Endothelial cell of umbilical vein (primary cell): ENCODE measurements around the gene CHMP1B. TPM values are rescaled to one million over a fixed set of nuclear protein-coding genes. Genes with fewer than 3 reads are reported as not detected.

Experiments
- BruUV-seq: library from RNA; stranded (reverse); fragments of 400-500 nt; replicated peaks from 2 replicates; lab custom pipeline; 2021; lab: Mats Ljungman, UMichigan
- CTCF ChIA-PET: fragments of 300-600, 350-600 bp; sonication (Branson Sonifier 250); formaldehyde crosslinking; loops from one replicate; lab custom pipeline; 2021; ENCODE audit warnings: antibody characterized with exemption, inconsistent platforms; lab: Charles Lee
- POLR2A ChIA-PET: fragments of 300-600, 350-600 bp; sonication (Branson Sonifier 250); formaldehyde crosslinking; loops from one replicate; lab custom pipeline; 2021; ENCODE audit warnings: antibody characterized with exemption, inconsistent platforms; lab: Charles Lee
- DNase-seq: peaks from one replicate; pipeline ENCODE4 v3.0.0-alpha.2; 2011; ENCODE audit warnings: low read depth, low spot score
- FAIRE-seq: peaks from 2 replicates; lab custom pipeline; 2011; peaks lifted over from hg19 to GRCh38; lab: Jason Lieb, UNC
- H2AFZ ChIP-seq: 2 replicates; pipeline ENCODE4 v1.6.0; 2012; ENCODE audit warnings: low read depth, low read length, control low read depth, inconsistent platforms
- H3K27ac ChIP-seq: 2 replicates; pipeline ENCODE4 v1.5.1; 2011; ENCODE audit warnings: low read depth, mild to moderate bottlenecking, control low read depth, low read length, moderate library complexity; ENCODE audit not compliant: insufficient read depth
- H3K27me3 ChIP-seq, 2 experiments: 2 replicates each; pipeline versions ENCODE4 v1.6.0 to v1.6.1; 2011; ENCODE audit warnings: low read length in 2 of 2, mixed read lengths in 1 of 2; ENCODE audit not compliant: control insufficient read depth in 2 of 2, insufficient read depth in 2 of 2
- H3K36me3 ChIP-seq, 2 experiments: 2 replicates in 1 of 2; 3 replicates in 1 of 2; pipeline ENCODE4 v1.5.1; 2011; ENCODE audit warnings: low read length in 2 of 2, mild to moderate bottlenecking in 1 of 2, moderate library complexity in 1 of 2; ENCODE audit not compliant: control insufficient read depth in 2 of 2, insufficient read depth in 2 of 2; ENCODE audit errors: extremely low read depth in 1 of 2
- H3K4me1 ChIP-seq: 3 replicates; pipeline ENCODE4 v1.5.1; 2011; ENCODE audit warnings: mild to moderate bottlenecking, low read length; ENCODE audit not compliant: control insufficient read depth, insufficient read depth; ENCODE audit errors: extremely low read depth
- H3K4me2 ChIP-seq: 2 replicates; pipeline ENCODE4 v1.6.1; 2011; ENCODE audit warnings: low read length, control low read depth, mixed read lengths; ENCODE audit not compliant: insufficient read depth
- H3K4me3 ChIP-seq, 3 experiments: fragments of 200-600 bp in 1 of 3; sonication (generic), shearing (Covaris generic) in 1 of 3; replicated peaks in 1 of 3; 2 replicates each; pipeline ENCODE4 v1.5.1; 2011 to 2016; ENCODE audit warnings: control low read depth in 3 of 3, low read length in 3 of 3, mild to moderate bottlenecking in 2 of 3, inconsistent platforms in 1 of 3, low read depth in 1 of 3, moderate library complexity in 1 of 3; ENCODE audit not compliant: insufficient read depth in 1 of 3
- H3K79me2 ChIP-seq: 2 replicates; pipeline ENCODE4 v1.6.0; 2012; ENCODE audit warnings: low read length, inconsistent platforms; ENCODE audit not compliant: control insufficient read depth, insufficient read depth
- H3K9ac ChIP-seq: replicated peaks from 2 replicates; pipeline ENCODE3; 2011; ENCODE audit warnings: low read length, control low read depth; ENCODE audit not compliant: insufficient read depth; ENCODE audit errors: extremely low read depth
- H3K9me1 ChIP-seq: replicated peaks from 3 replicates; pipeline ENCODE4 v1.6.0; 2011; ENCODE audit warnings: mild to moderate bottlenecking, low read length; ENCODE audit not compliant: control insufficient read depth, insufficient read depth; ENCODE audit errors: extremely low read depth
- H3K9me3 ChIP-seq: replicated peaks from 2 replicates; pipeline ENCODE4 v1.5.1; 2012; ENCODE audit warnings: low read length, inconsistent platforms; ENCODE audit not compliant: control insufficient read depth, insufficient read depth
- H4K20me1 ChIP-seq: replicated peaks from 2 replicates; pipeline ENCODE3; 2011; ENCODE audit warnings: mild to moderate bottlenecking, low read length; ENCODE audit not compliant: control insufficient read depth, insufficient read depth; ENCODE audit errors: extremely low read depth
- CTCF ChIP-seq, 2 donors: IDR thresholded peaks; 1 replicate in 1 of 2; 2 replicates in 1 of 2; pipeline ENCODE4 v1.5.1; 2011; ENCODE audit warnings: low read length in 2 of 2, mild to moderate bottlenecking in 2 of 2, moderate library complexity in 2 of 2, control low read depth in 1 of 2, inconsistent platforms in 1 of 2, low read depth in 1 of 2; ENCODE audit not compliant: insufficient read depth in 1 of 2; ENCODE audit errors: extremely low read depth in 1 of 2
- FOS ChIP-seq: IDR thresholded peaks from 2 replicates; pipeline ENCODE4 v1.6.1; 2011; ENCODE audit warnings: mild to moderate bottlenecking, low read length, moderate library complexity, borderline replicate concordance; ENCODE audit not compliant: insufficient read depth
- GATA2 ChIP-seq: IDR thresholded peaks from 2 replicates; pipeline ENCODE4 v1.7.0; 2011; ENCODE audit warnings: low read depth, mild to moderate bottlenecking, moderate library complexity, mixed read lengths, low read length; ENCODE audit not compliant: insufficient read length, insufficient read depth
- JUN ChIP-seq: IDR thresholded peaks from 2 replicates; pipeline ENCODE4 v1.6.1; 2011; ENCODE audit warnings: borderline replicate concordance, low read depth; ENCODE audit not compliant: insufficient read length, insufficient read depth
- POLR2A ChIP-seq: IDR thresholded peaks from 2 replicates; pipeline ENCODE4 v1.6.1; 2012; ENCODE audit warnings: low read depth, mild to moderate bottlenecking, control low read depth, low read length
- POLR2AphosphoS5 ChIP-seq: IDR thresholded peaks from 2 replicates; pipeline ENCODE4 v1.6.1; 2012; ENCODE audit warnings: low read depth, mild to moderate bottlenecking, control low read depth, low read length, moderate library complexity; ENCODE audit not compliant: insufficient read depth
- dilution Hi-C: fragments of 300-500 bp; cut with MboI; formaldehyde crosslinking; loops from one replicate; pipeline ENCODE4 v1.15.0; 2019; ENCODE audit warnings: low sequenced_read_pairs; ENCODE audit not compliant: extremely low pct_ligation_motif_present
- intact Hi-C: fragments of 100-400 bp; cut with micrococcal nuclease; formaldehyde crosslinking; loops from one replicate; pipeline ENCODE4 v1.10.0; 2022
- polyA plus RNA-seq, 4 experiments: library from polyadenylated mRNA; depleted of rRNA in 3 of 4; stranded (reverse) in 3 of 4; unstranded in 1 of 4; fragments of >200 nt; gene quantifications; 2 replicates each; pipeline versions ENCODE4 v1.2.1 to v1.2.3, GENCODE V29; 2011 to 2012; ENCODE audit warnings: missing spikeins in 1 of 4
- total RNA-seq: library from RNA; stranded (reverse); gene quantifications from 2 replicates; pipeline ENCODE4 v1.2.3, GENCODE V29; 2021

Gene CHMP1B
- total and polyA plus RNA-seq, 2 donors (not counting 3 experiments of a cell fraction or from before 2014, with no cell fraction given), result 24.0 to 27.0 TPM

GRCh38 chr18:11885278-11885947 lies 34.2 kb downstream of the CHMP1B start:
- FAIRE-seq, result no peak
- no peak for TF ChIP-seq CTCF (IDR thresholded peaks at IDR 0.05; ENCODE audit: extremely low read depth in 1 of 2, insufficient read depth in 1 of 2, low read depth in 1 of 2, low read length in 2 of 2)
- TF ChIP-seq GATA2, result no peak
- H3K36me3 ChIP-seq, result no peaks in the 10 kb centered on the region
- H3K9me1 ChIP-seq, result no peaks in the 10 kb centered on the region
- no peaks in the 10 kb centered on the region for H3K4me1 ChIP-seq
- intact Hi-C loops, result no loop called here
- no peaks in the 10 kb centered on the region for H3K9me3 ChIP-seq
- H2AFZ ChIP-seq, result no peak overlapping the region
- no peak overlapping the region for H3K4me2 ChIP-seq
- H4K20me1 ChIP-seq, result no peaks in the 10 kb centered on the region
- no peak for DNase-seq
- no peaks in the 10 kb centered on the region for H3K27me3 ChIP-seq
- dilution Hi-C loops, result no loop called here
- no peak overlapping the region for H3K9ac ChIP-seq
- no peaks in the 10 kb centered on the region for H3K79me2 ChIP-seq
- H3K27ac ChIP-seq, result no peak overlapping the region
- H3K4me3 ChIP-seq, result no peak overlapping the region
- no TSS peak for BruUV-seq
- POLR2A ChIA-PET, result interaction anchor here (0.8 kb wide), 1 partner anchor 9 kb away, joined by 3 read pairs; no protein-coding TSS in a partner anchor
- CTCF ChIA-PET, result no interaction called here

- Histone ChIP-seq H3K79me2 (no peaks in the 10 kb centered on the region), H3K9ac (no peak overlapping the region), H4K20me1 (no peaks in the 10 kb centered on the region), H3K4me1 (no peaks in the 10 kb centered on the region), H3K27ac (no peak overlapping the region), H3K36me3 (no peaks in the 10 kb centered on the region), H3K9me3 (no peaks in the 10 kb centered on the region), H3K27me3 (no peaks in the 10 kb centered on the region), H3K4me2 (no peak overlapping the region), H3K9me1 (no peaks in the 10 kb centered on the region), H3K4me3 (no peak overlapping the region), H2AFZ (no peak overlapping the region)
- ChIA-PET CTCF (interaction anchor here (0.9 kb wide), 1 partner anchor 109 kb away, joined by 4 read pairs; no protein-coding TSS in a partner anchor), POLR2A (no interaction called here)
- no TSS peak for BruUV-seq
- dilution Hi-C loops (no loop called here), intact Hi-C loops (no loop called here)
- DNase-seq, result no peak
- no peak for FAIRE-seq
- TF ChIP-seq GATA2 (no peak), POLR2AphosphoS5 (no peak), POLR2A (no peak), FOS (no peak), JUN (no peak), CTCF (IDR thresholded peaks at IDR 0.05; ENCODE audit: extremely low read depth in 1 of 2, insufficient read depth in 1 of 2, low read depth in 1 of 2, low read length in 2 of 2) (no peak)
Measured at GRCh38 chr18:11886577-11887110, 35.4 kb downstream of the CHMP1B start.
